ENCODE data around the gene KIF18B. TPM values are rescaled to one million over a fixed set of nuclear protein-coding genes. Genes with fewer than 3 reads are reported as not detected.

Gene KIF18B
- total and polyA plus RNA-seq, 10 of the 15 experiments (the other 5 are each of a cell fraction or from before 2014, with no cell fraction given): 2.8 to 46.2 (median 20.5) TPM

GRCh38 chr17:44900894-44901293, 46.7 kb downstream of the KIF18B start:
- ATAC-seq (no peak), DNase-seq (ENCODE audit: low read depth, low spot score) (no peak), FAIRE-seq (no peak)
- CTCF ChIA-PET: interaction anchor here (0.7 to 2.6 kb wide), 2 partner anchors 199 to 234 kb away, joined by 3 to 8 read pairs; partner anchors contain the start of gene ACBD4
- Histone ChIP-seq H3K27me3 (replicated peaks in 1 of 2; ENCODE audit: control insufficient read depth in 2 of 2, insufficient read depth in 2 of 2, low read length in 1 of 2) (no peaks in the 10 kb centered on the region), H3K27ac (ENCODE audit: control insufficient read depth, insufficient read depth) (no peak overlapping the region), H4K20me1 (ENCODE audit: control insufficient read depth, insufficient read depth) (no peaks in the 10 kb centered on the region), H3K4me1 (ENCODE audit: control insufficient read depth, insufficient read depth, low read length) (peaks cover 3% of the 10 kb centered on the region; the same call in 1 of the 2 replicates), H3K79me2 (ENCODE audit: control insufficient read depth, insufficient read depth, low read length) (peaks cover 28% of the 10 kb centered on the region), H3K9me3 (replicated peaks; ENCODE audit: control insufficient read depth, insufficient read depth, low read length) (no peaks in the 10 kb centered on the region), H3K4me3 (no peak overlapping the region), H3K9ac (ENCODE audit: control insufficient read depth, insufficient read depth, low read length) (no peak overlapping the region), H2AFZ (ENCODE audit: control insufficient read depth, low read depth, low read length) (no peak overlapping the region), H3K4me2 (ENCODE audit: control insufficient read depth, insufficient read depth) (no peak overlapping the region), H3K36me3 (ENCODE audit: control insufficient read depth in 2 of 2, insufficient read depth in 2 of 2, low read length in 1 of 2) (no peaks in the 10 kb centered on the region)
- TF ChIP-seq IRF4 (IDR thresholded peaks at IDR 0.05; ENCODE audit: low read depth, low read length): no peak
- TF ChIP-seq CREB1 (IDR thresholded peaks at IDR 0.05; ENCODE audit: low read depth): no peak
- no peak for TF ChIP-seq USF2 (IDR thresholded peaks at IDR 0.05; ENCODE audit: borderline replicate concordance, low read depth, low read length)
- no peak for TF ChIP-seq RELB (IDR thresholded peaks at IDR 0.05; ENCODE audit: low read depth)
- TF ChIP-seq ATF7 (IDR thresholded peaks at IDR 0.05; ENCODE audit: low read depth): 0 out of 2 replicates have a peak, but pooled peaks have one; percentile 39
- in situ Hi-C loops (cut with MboI): no loop called here
- 26% methylated on average over 3 of the region's 3 CpGs for WGBS (ENCODE audit: insufficient coverage, insufficient replicate concordance, low lambda C conversion rate, missing lambda C conversion rate)
- intact Hi-C loops (cut with micrococcal nuclease; ENCODE audit: unreplicated experiment): no loop called here
- POLR2A ChIA-PET: interaction anchor here (0.6 kb wide), 1 partner anchor 17 kb away, joined by 4 read pairs; no protein-coding TSS in a partner anchor
- SMC1A ChIA-PET (ENCODE audit: uncharacterized antibody, unreplicated experiment): interaction anchor here (0.8 kb wide), 1 partner anchor 23 kb away, joined by 3 read pairs; no protein-coding TSS in a partner anchor
- no TSS peak for BruUV-seq (replicated peaks)
- RAD21 ChIA-PET (ENCODE audit: unreplicated experiment): interaction anchor here (1.1 to 1.5 kb wide), 3 partner anchors 13 to 120 kb away, joined by 3 read pairs; no protein-coding TSS in a partner anchor

All from GM12878 (cell line).